VCaP (cell line): Measurements from ENCODE around the gene ELMO1.
A peak's percentile ranks its signal among the peaks of the same experiment; 100 is the strongest.

ENCODE experiments used
- H3K27ac ChIP-seq: fragments of 450-650 bp; 2 replicates; pipeline ENCODE4 v1.5.1; 2017
- TF ChIP-seq, protein P1 (sequence below): fragments of 450-650 bp; conservative IDR thresholded peaks from 2 replicates; pipeline ENCODE4 v1.5.1; 2017; ENCODE audit warnings: mild to moderate bottlenecking, moderate library complexity

The ELMO1 gene

DNA sequence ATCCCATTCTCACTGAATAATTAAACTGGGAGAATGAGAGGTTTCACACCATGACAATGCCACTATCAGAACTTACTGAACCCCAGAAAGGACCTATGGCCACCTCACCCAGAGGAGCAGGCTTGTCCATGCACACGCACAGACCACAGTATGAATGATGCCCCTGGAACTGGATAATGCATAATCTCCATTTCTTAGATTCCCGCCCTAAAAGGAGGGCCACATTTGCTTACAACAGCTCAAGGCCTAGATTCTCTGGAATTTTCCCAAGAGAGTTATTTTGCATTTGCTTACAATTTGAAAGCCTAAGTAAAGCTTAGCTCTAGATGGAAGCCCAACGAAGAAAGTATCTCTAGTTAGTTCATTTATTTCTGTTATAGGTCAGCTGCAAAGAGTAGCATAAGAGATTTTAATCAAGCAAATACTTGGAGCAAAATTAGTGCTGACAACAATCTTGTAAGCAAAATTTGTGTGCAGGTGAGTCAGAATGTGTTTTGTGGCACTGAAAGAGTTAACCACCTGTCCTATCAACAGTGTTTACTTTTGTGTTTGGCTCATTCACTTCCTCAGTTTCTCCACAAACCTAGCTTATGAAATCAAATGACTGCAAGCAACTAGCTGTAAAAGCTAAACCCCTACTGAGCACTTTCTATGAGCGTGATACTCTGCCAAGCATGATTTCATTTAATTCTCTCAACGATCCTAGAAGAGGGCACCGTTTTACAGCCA lies 32.1 kb downstream of the ELMO1 start:
- H3K27ac ChIP-seq: peak overlapping the region; percentile 47
- TF ChIP-seq, protein P1, sequence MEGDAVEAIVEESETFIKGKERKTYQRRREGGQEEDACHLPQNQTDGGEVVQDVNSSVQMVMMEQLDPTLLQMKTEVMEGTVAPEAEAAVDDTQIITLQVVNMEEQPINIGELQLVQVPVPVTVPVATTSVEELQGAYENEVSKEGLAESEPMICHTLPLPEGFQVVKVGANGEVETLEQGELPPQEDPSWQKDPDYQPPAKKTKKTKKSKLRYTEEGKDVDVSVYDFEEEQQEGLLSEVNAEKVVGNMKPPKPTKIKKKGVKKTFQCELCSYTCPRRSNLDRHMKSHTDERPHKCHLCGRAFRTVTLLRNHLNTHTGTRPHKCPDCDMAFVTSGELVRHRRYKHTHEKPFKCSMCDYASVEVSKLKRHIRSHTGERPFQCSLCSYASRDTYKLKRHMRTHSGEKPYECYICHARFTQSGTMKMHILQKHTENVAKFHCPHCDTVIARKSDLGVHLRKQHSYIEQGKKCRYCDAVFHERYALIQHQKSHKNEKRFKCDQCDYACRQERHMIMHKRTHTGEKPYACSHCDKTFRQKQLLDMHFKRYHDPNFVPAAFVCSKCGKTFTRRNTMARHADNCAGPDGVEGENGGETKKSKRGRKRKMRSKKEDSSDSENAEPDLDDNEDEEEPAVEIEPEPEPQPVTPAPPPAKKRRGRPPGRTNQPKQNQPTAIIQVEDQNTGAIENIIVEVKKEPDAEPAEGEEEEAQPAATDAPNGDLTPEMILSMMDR: no peak

GRCh38 chr7:37415629-37416028 lies 33.0 kb downstream of the ELMO1 start:
- TF ChIP-seq, protein P1: no peak
- peak overlapping the region; percentile 47 for H3K27ac ChIP-seq

DNA sequence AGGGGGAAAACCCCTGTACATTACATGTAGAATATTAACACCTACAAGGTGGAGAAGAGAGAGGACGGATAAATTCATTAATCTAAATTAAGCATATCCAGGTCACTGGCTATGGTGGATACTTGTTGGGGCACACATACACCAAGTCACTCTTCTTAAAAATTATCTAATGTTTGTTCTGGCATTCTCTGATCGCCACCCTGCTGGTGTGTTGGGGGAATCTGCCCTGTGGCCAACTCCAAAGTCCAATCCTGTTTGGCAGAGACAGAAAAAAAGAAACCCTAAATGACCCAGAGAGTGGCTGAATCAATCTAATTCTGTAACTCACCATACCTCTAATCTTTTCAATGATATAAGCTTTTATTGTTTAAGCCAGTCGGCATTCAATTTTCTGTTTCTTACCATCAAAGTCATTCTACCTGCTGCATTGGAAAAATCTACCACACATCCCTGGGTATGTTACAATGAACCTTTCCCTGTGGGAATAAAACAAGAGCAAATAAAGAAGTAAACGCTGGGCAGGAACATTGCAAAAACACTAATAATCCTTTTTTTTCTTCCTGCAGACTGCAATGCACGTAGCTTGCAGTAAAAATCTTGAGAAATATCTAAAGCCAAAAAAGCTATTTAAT lies 34.2 kb downstream of the ELMO1 start:
- TF ChIP-seq, protein P1: no peak
- peak overlapping the region; percentile 47; the same call in 1 of the 2 replicates for H3K27ac ChIP-seq

- TF ChIP-seq, protein P1: no peak
- no peak overlapping the region for H3K27ac ChIP-seq
Observed at GRCh38 chr7:37411444-37412034, 37.1 kb downstream of the ELMO1 start.

DNA sequence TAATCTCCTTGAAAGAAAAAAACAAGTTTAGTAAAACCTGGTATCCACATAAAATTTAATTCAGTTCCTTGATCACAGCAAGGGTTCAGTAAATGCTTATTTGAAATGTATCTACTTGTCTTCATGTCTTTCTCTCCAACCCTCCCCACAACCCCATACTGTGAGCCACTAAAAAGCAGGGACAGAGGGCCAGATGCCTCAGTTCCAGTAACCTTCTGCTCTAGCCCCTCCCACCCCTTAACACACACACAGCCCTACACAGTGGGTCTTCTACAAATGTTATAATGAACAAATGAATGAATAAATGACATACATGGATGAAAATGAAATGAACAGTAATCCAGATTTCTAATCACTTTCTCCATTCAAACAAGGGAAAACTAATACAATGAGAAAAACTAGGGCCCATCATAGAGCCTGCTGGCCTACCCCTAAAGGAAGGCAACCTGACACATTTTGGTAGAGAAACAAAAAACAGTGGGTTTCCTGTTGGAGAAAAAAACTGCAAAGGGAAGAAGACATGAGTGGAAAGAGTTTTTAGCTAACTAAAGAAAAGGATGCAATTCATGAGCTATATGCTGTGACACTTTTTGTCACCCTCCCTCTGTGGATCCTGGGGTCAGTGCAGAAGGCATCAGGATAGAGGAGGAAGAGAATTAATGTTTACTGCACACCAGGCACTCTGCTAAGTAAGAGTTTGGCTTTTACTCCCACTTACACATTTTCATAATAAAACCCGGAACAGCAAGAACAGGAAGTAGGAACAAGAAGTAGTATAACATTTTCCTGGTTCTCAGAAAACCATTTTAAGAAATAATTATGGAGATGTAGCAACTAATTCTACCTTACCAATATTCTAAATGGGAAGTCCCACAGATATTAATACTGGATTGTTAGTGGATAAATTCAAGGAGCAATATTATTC lies 38.1 kb downstream of the ELMO1 start:
- H3K27ac ChIP-seq: no peak overlapping the region
- TF ChIP-seq, protein P1: no peak

- TF ChIP-seq, protein P1: no peak
- H3K27ac ChIP-seq: no peak overlapping the region
Observed at GRCh38 chr7:37409461-37409860, 39.2 kb downstream of the ELMO1 start.
